Esophagus muscularis mucosa (tissue), 4 donors: ENCODE measurements around the gene C2orf69.

ENCODE experiments used
- EP300 ChIP-seq: sonication (generic); formaldehyde crosslinking; IDR thresholded peaks from one replicate; pipeline ENCODE4 v1.6.1; 2017; ENCODE audit warnings: antibody characterized with exemption
- POLR2A ChIP-seq: fragments of 450-650 bp; IDR thresholded peaks from one replicate; pipeline ENCODE4 v1.6.1; 2017; ENCODE audit warnings: antibody characterized with exemption, moderate library complexity, mild to moderate bottlenecking, low read depth
- POLR2AphosphoS5 ChIP-seq, 2 donors: sonication (generic); formaldehyde crosslinking; IDR thresholded peaks; one replicate each; pipeline ENCODE4 v1.6.1; 2017; ENCODE audit warnings: antibody characterized with exemption in 2 of 2
- TF ChIP-seq, protein P1 (sequence below), 3 experiments: fragments of 200-600 bp in 2 of 3; fragments of 450-650 bp in 1 of 3; sonication (generic) in 2 of 3; IDR thresholded peaks; one replicate each; pipeline ENCODE4 v1.5.1; 2017 to 2019; ENCODE audit warnings: antibody characterized with exemption in 3 of 3, mild to moderate bottlenecking in 2 of 3, moderate library complexity in 1 of 3

GRCh38 chr2:199956062-199956380 is 44.9 kb downstream of the C2orf69 start:
- no peak for TF ChIP-seq POLR2A
- TF ChIP-seq, protein P1, sequence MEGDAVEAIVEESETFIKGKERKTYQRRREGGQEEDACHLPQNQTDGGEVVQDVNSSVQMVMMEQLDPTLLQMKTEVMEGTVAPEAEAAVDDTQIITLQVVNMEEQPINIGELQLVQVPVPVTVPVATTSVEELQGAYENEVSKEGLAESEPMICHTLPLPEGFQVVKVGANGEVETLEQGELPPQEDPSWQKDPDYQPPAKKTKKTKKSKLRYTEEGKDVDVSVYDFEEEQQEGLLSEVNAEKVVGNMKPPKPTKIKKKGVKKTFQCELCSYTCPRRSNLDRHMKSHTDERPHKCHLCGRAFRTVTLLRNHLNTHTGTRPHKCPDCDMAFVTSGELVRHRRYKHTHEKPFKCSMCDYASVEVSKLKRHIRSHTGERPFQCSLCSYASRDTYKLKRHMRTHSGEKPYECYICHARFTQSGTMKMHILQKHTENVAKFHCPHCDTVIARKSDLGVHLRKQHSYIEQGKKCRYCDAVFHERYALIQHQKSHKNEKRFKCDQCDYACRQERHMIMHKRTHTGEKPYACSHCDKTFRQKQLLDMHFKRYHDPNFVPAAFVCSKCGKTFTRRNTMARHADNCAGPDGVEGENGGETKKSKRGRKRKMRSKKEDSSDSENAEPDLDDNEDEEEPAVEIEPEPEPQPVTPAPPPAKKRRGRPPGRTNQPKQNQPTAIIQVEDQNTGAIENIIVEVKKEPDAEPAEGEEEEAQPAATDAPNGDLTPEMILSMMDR (IDR thresholded peaks at IDR 0.05): no peak
- TF ChIP-seq POLR2AphosphoS5 (IDR thresholded peaks at IDR 0.05): no peak
- TF ChIP-seq EP300: no peak
